ENCODE results near the gene GLCCI1. TPM values are rescaled to one million over a fixed set of nuclear protein-coding genes. Genes with fewer than 3 reads are reported as not detected.

The GLCCI1 gene
- total and polyA plus RNA-seq, 4 donors = 1.4 to 5.9 (median 4.3) TPM

DNA sequence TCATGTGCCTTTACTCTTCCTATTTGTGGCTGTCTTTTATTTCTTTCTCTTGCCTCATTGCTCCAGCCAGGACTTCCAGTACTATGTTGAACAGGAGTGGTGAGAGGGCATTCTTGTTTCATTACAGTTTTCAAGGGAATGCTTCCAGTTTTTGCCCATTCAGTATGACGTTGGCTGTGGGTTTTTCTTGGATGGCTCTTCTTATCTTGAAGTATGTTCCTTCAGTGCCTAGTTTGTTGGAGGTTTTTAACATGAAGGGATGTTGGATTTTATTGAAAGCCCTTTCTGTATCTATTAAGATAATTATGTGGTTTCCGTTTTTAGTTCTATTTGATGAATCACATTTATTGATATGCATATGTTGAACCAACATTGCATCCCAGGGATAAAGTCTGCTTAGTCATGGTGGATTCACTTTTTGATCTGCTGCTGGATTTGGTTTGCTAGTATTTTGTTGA, 96.8 kb downstream of the GLCCI1 start:
- TF ChIP-seq SP1 (IDR thresholded peaks at IDR 0.05) = no peak
- peaks cover 0 to 1% (median 0%) of the 10 kb centered on the region in 4 donors for H3K36me3 ChIP-seq (ENCODE audit: control insufficient read depth in 4 of 4, insufficient read depth in 3 of 4, low read depth in 1 of 4, low read length in 3 of 4)
- peaks cover 0 to 2% (median 0%) of the 10 kb centered on the region in 4 donors for H3K4me1 ChIP-seq (ENCODE audit: control insufficient read depth in 4 of 4, insufficient read depth in 4 of 4, low read length in 3 of 4)
- no peaks in the 10 kb centered on the region for H3K9me3 ChIP-seq (ENCODE audit: control insufficient read depth in 4 of 4, low read length in 3 of 4)
- H3K27ac ChIP-seq (ENCODE audit: low read depth in 1 of 2, low read length in 2 of 2) = no peak overlapping the region
- DNase-seq (ENCODE audit: low spot score) = no peak
- WGBS = 97% methylated on average over 2 of the region's 2 CpGs
- no peak overlapping the region for H3K9ac ChIP-seq (ENCODE audit: low read depth in 1 of 2, low read length in 2 of 2)
- H3K27me3 ChIP-seq (ENCODE audit: control insufficient read depth in 4 of 4, insufficient read depth in 4 of 4, low read length in 3 of 4) = no peaks in the 10 kb centered on the region
- H3K4me3 ChIP-seq (ENCODE audit: low read depth in 1 of 3, low read length in 3 of 3) = no peak overlapping the region

DNA sequence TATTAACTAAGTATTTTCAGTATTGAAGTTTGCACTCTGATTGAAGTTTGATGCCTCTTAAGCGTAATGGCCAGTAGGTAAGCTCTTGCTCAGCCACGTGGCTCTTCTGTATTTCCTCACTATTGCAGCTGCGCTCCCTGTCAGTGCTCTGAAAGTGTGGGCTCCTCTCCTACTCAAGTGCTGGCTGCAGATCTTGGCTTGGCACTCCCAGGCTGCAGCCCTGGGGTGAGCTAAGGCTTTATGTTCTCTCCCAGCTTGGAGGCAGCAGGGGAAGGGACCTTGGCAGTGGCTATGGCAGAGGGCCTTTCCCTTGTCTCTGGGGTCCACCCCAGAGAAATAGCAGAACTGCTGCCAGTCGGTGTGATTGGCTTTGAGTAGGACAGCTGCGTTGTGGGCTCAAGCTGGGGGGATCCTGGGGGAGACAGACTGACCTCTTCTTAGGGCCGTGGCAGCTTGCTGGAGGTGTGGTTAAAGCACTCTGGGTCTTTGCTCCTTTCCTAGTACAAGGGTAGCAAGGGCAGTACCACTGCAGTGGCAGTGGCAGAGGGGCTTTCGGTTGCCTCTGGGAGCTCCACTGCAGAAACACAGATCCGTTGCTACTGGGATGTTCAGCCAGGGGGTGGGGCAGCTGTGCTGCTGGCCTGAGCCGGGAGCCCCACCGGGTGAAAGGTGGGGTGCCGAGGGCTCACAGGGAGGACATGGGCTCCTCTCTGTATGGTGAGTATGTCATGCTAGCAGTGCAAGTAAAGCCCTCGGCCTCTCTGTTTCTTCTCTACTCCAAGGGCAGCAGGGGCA, 100.5 kb downstream of the GLCCI1 start:
- Histone ChIP-seq H3K4me1 (ENCODE audit: control insufficient read depth in 4 of 4, insufficient read depth in 4 of 4, low read length in 3 of 4) (peaks cover 0 to 2% (median 0%) of the 10 kb centered on the region in 4 donors), H3K36me3 (ENCODE audit: control insufficient read depth in 4 of 4, insufficient read depth in 3 of 4, low read depth in 1 of 4, low read length in 3 of 4) (peaks cover 0 to 5% (median 1%) of the 10 kb centered on the region in 4 donors), H3K27ac (ENCODE audit: low read depth in 1 of 2, low read length in 2 of 2) (no peak overlapping the region), H3K4me3 (ENCODE audit: low read depth in 1 of 3, low read length in 3 of 3) (no peak overlapping the region), H3K9me3 (ENCODE audit: control insufficient read depth in 4 of 4, low read length in 3 of 4) (no peaks in the 10 kb centered on the region), H3K27me3 (ENCODE audit: control insufficient read depth in 4 of 4, insufficient read depth in 4 of 4, low read length in 3 of 4) (no peaks in the 10 kb centered on the region), H3K9ac (ENCODE audit: low read depth in 1 of 2, low read length in 2 of 2) (no peak overlapping the region)
- TF ChIP-seq, protein P1, sequence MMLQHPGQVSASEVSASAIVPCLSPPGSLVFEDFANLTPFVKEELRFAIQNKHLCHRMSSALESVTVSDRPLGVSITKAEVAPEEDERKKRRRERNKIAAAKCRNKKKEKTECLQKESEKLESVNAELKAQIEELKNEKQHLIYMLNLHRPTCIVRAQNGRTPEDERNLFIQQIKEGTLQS (IDR thresholded peaks at IDR 0.05) = no peak
- TF ChIP-seq RXRA (IDR thresholded peaks at IDR 0.05) (no peak), EGR1 (IDR thresholded peaks at IDR 0.05; ENCODE audit: low read depth in 2 of 2) (no peak), SP1 (IDR thresholded peaks at IDR 0.05) (no peak), YY1 (IDR thresholded peaks at IDR 0.05) (no peak), FOXA2 (IDR thresholded peaks at IDR 0.05) (no peak), GABPA (IDR thresholded peaks at IDR 0.05 in 1 of 2, conservative IDR thresholded peaks at IDR 0.05 in 1 of 2) (no peak), TAF1 (conservative IDR thresholded peaks at IDR 0.05) (no peak), HNF4G (IDR thresholded peaks at IDR 0.05) (no peak), FOXA1 (IDR thresholded peaks at IDR 0.05) (no peak), NR2F2 (IDR thresholded peaks at IDR 0.05) (no peak)
- TF ChIP-seq, protein P2, sequence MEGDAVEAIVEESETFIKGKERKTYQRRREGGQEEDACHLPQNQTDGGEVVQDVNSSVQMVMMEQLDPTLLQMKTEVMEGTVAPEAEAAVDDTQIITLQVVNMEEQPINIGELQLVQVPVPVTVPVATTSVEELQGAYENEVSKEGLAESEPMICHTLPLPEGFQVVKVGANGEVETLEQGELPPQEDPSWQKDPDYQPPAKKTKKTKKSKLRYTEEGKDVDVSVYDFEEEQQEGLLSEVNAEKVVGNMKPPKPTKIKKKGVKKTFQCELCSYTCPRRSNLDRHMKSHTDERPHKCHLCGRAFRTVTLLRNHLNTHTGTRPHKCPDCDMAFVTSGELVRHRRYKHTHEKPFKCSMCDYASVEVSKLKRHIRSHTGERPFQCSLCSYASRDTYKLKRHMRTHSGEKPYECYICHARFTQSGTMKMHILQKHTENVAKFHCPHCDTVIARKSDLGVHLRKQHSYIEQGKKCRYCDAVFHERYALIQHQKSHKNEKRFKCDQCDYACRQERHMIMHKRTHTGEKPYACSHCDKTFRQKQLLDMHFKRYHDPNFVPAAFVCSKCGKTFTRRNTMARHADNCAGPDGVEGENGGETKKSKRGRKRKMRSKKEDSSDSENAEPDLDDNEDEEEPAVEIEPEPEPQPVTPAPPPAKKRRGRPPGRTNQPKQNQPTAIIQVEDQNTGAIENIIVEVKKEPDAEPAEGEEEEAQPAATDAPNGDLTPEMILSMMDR (IDR thresholded peaks at IDR 0.05; ENCODE audit: low read depth, low read length, missing input control) = no peak
- TF ChIP-seq, protein P3, sequence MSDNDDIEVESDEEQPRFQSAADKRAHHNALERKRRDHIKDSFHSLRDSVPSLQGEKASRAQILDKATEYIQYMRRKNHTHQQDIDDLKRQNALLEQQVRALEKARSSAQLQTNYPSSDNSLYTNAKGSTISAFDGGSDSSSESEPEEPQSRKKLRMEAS (IDR thresholded peaks at IDR 0.05) = no peak
- TF ChIP-seq, protein P4, sequence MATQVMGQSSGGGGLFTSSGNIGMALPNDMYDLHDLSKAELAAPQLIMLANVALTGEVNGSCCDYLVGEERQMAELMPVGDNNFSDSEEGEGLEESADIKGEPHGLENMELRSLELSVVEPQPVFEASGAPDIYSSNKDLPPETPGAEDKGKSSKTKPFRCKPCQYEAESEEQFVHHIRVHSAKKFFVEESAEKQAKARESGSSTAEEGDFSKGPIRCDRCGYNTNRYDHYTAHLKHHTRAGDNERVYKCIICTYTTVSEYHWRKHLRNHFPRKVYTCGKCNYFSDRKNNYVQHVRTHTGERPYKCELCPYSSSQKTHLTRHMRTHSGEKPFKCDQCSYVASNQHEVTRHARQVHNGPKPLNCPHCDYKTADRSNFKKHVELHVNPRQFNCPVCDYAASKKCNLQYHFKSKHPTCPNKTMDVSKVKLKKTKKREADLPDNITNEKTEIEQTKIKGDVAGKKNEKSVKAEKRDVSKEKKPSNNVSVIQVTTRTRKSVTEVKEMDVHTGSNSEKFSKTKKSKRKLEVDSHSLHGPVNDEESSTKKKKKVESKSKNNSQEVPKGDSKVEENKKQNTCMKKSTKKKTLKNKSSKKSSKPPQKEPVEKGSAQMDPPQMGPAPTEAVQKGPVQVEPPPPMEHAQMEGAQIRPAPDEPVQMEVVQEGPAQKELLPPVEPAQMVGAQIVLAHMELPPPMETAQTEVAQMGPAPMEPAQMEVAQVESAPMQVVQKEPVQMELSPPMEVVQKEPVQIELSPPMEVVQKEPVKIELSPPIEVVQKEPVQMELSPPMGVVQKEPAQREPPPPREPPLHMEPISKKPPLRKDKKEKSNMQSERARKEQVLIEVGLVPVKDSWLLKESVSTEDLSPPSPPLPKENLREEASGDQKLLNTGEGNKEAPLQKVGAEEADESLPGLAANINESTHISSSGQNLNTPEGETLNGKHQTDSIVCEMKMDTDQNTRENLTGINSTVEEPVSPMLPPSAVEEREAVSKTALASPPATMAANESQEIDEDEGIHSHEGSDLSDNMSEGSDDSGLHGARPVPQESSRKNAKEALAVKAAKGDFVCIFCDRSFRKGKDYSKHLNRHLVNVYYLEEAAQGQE (IDR thresholded peaks at IDR 0.05) = no peak
- WGBS = 94% methylated on average over 12 of the region's 12 CpGs
- DNase-seq (ENCODE audit: low spot score) = no peak

All from liver (tissue), 9 donors.